GM12878 (cell line): ENCODE data around the gene ADGRG2. TPM values are rescaled to one million over a fixed set of nuclear protein-coding genes. Genes with fewer than 3 reads are reported as not detected.
A peak's percentile ranks its signal among the peaks of the same experiment; 100 is the strongest.

Source experiments
- ATAC-seq: fragments of 200-7000 bp; cut with Tn5 transposase; 3 replicates; pipeline ENCODE4 v1.9.1; 2020; ENCODE audit warnings: mild to moderate bottlenecking, moderate library complexity
- BruUV-seq: library from RNA; stranded (reverse); fragments of 400-500 nt; replicated peaks from 2 replicates; lab custom pipeline; 2021; lab: Mats Ljungman, UMichigan
- CTCF ChIA-PET: fragments of 300-600 bp; sonication (Branson Sonifier 250); formaldehyde crosslinking; extraction: SDS; loops from one replicate; lab custom pipeline; 2021; ENCODE audit warnings: inconsistent platforms; lab: Yijun Ruan, JAX
- POLR2A ChIA-PET: fragments of 350-600 bp; formaldehyde crosslinking; extraction: SDS; loops from one replicate; lab custom pipeline; 2021; ENCODE audit warnings: inconsistent platforms; lab: Charles Lee
- RAD21 ChIA-PET: fragments of 300-600 bp; sonication (Branson Sonifier 250); formaldehyde crosslinking; loops from one replicate; lab custom pipeline; 2023; ENCODE audit warnings: antibody characterized with exemption; ENCODE audit not compliant: unreplicated experiment; lab: Charles Lee
- SMC1A ChIA-PET: fragments of 300-600 bp; sonication (Branson Sonifier 250); formaldehyde crosslinking; loops from one replicate; lab custom pipeline; 2023; ENCODE audit not compliant: unreplicated experiment, uncharacterized antibody; lab: Charles Lee
- DNase-seq: peaks from one replicate; pipeline ENCODE4 v3.0.0-alpha.2; 2011; ENCODE audit warnings: low read depth, low spot score
- FAIRE-seq: peaks from 3 replicates; lab custom pipeline; 2011; peaks lifted over from hg19 to GRCh38; lab: Jason Lieb, UNC
- H2AFZ ChIP-seq: 2 replicates; pipeline ENCODE4 v1.6.0; 2011; ENCODE audit warnings: low read depth, low read length, control low read depth; ENCODE audit not compliant: control insufficient read depth
- H3K27ac ChIP-seq: 2 replicates; pipeline ENCODE4 v1.5.1; 2011; ENCODE audit warnings: control low read depth; ENCODE audit not compliant: control insufficient read depth, insufficient read depth
- H3K27me3 ChIP-seq, 2 experiments: replicated peaks in 1 of 2; 2 replicates each; pipeline versions ENCODE4 v1.6.0 to v1.6.1; 2011; ENCODE audit warnings: low read length in 1 of 2; ENCODE audit not compliant: control insufficient read depth in 2 of 2, insufficient read depth in 2 of 2
- H3K36me3 ChIP-seq, 2 experiments: 2 replicates each; pipeline ENCODE4 v1.5.1; 2011; ENCODE audit warnings: low read length in 1 of 2; ENCODE audit not compliant: control insufficient read depth in 2 of 2, insufficient read depth in 2 of 2
- H3K4me1 ChIP-seq: 2 replicates; pipeline ENCODE4 v1.6.1; 2011; ENCODE audit warnings: mild to moderate bottlenecking, low read length, moderate library complexity, mixed read lengths; ENCODE audit not compliant: control insufficient read depth, insufficient read depth
- H3K4me2 ChIP-seq: 2 replicates; pipeline ENCODE4 v1.6.0; 2011; ENCODE audit warnings: control low read depth; ENCODE audit not compliant: control insufficient read depth, insufficient read depth
- H3K4me3 ChIP-seq: fragments of 200-600 bp; sonication (generic); 2 replicates; pipeline ENCODE4 v1.5.1; 2016
- H3K79me2 ChIP-seq: 2 replicates; pipeline ENCODE4 v1.6.0; 2011; ENCODE audit warnings: low read length; ENCODE audit not compliant: control insufficient read depth, insufficient read depth
- H3K9ac ChIP-seq: 2 replicates; pipeline ENCODE4 v1.8.0; 2011; ENCODE audit warnings: low read length, control low read depth, mixed read lengths; ENCODE audit not compliant: control insufficient read depth, insufficient read depth
- H3K9me3 ChIP-seq: replicated peaks from 3 replicates; pipeline ENCODE4 v1.5.1; 2011; ENCODE audit warnings: mild to moderate bottlenecking, low read length; ENCODE audit not compliant: control insufficient read depth, insufficient read depth
- H4K20me1 ChIP-seq: 2 replicates; pipeline ENCODE4 v1.6.0; 2011; ENCODE audit not compliant: control insufficient read depth, insufficient read depth
- BCL3 ChIP-seq: IDR thresholded peaks from 2 replicates; pipeline ENCODE4 v1.6.1; 2011; ENCODE audit warnings: borderline replicate concordance, low read depth, mild to moderate bottlenecking, moderate library complexity, low read length; ENCODE audit not compliant: insufficient read depth, poor library complexity, severe bottlenecking
- CEBPB ChIP-seq, 2 experiments: fragments of 150-350 bp in 1 of 2; IDR thresholded peaks; 2 replicates each; pipeline ENCODE4 v1.6.1; 2012 to 2014; ENCODE audit warnings: low read depth in 2 of 2, low read length in 2 of 2, borderline replicate concordance in 1 of 2, inconsistent platforms in 1 of 2
- EED ChIP-seq: sonication (generic); IDR thresholded peaks from 2 replicates; pipeline ENCODE4 v1.6.1; 2016; ENCODE audit warnings: antibody characterized with exemption, low read depth
- NFYA ChIP-seq: IDR thresholded peaks from 2 replicates; pipeline ENCODE4 v1.6.1; 2011; ENCODE audit warnings: low read depth, mild to moderate bottlenecking, low read length, improper control_type of control experiment, borderline replicate concordance
- PBX3 ChIP-seq: IDR thresholded peaks from 2 replicates; pipeline ENCODE4 v1.6.1; 2011; ENCODE audit warnings: mild to moderate bottlenecking, low read depth, low read length, moderate library complexity; ENCODE audit not compliant: insufficient replicate concordance
- SPI1 ChIP-seq: IDR thresholded peaks from 2 replicates; pipeline ENCODE4 v1.6.1; 2011; ENCODE audit warnings: low read depth, mild to moderate bottlenecking, low read length, moderate library complexity, borderline replicate concordance; ENCODE audit not compliant: insufficient read depth
- WGBS: methylation state at CpG from one replicate; pipeline ENCODE4 v1.1.6; 2016; ENCODE audit warnings: low lambda C conversion rate; ENCODE audit not compliant: insufficient replicate concordance, insufficient coverage; ENCODE audit errors: missing lambda C conversion rate; 5-methylcytosine and 5-hydroxymethylcytosine counted together
- in situ Hi-C: fragments of 300-500 bp; cut with MboI; formaldehyde crosslinking; loops from 9 replicates; pipeline ENCODE4 v1.14.3; 2018; ENCODE audit warnings: mixed read lengths
- intact Hi-C: fragments of 100-400 bp; cut with micrococcal nuclease; formaldehyde crosslinking; loops from one replicate; pipeline ENCODE4 v1.14.2; 2022; ENCODE audit not compliant: unreplicated experiment
- polyA plus RNA-seq, 11 experiments: library from polyadenylated mRNA; depleted of rRNA in 4 of 11; unstranded in 6 of 11; stranded (reverse) in 5 of 11; fragments of >200 nt; fragmentation: Nextera tagmentation in 4 of 11; fragmentation: Illumina TruSeq in 1 of 11; extraction: Ambion mirVana in 4 of 11; extraction: Trizol in 1 of 11; gene quantifications; 1 replicate in 1 of 11; 2 replicates in 10 of 11; pipeline versions ENCODE4 v1.2.1 to v1.2.3, GENCODE V29; 2011 to 2016; ENCODE audit warnings: inconsistent platforms in 2 of 11, missing spikeins in 2 of 11, low read depth in 1 of 11
- total RNA-seq, 4 experiments: library from RNA; depleted of rRNA in 3 of 4; stranded (reverse); fragments of >200 nt in 3 of 4; fragmentation: Illumina TruSeq in 1 of 4; extraction: Trizol in 1 of 4; gene quantifications; 2 replicates each; pipeline versions ENCODE4 v1.2.1 to v1.2.3, GENCODE V29; 2013 to 2021

The ADGRG2 gene
- total and polyA plus RNA-seq, 10 of the 15 experiments (the other 5 are each of a cell fraction or from before 2014, with no cell fraction given), result 0.02 to 0.29 (median 0.05) TPM; not detected in 5

GRCh38 chrX:19049110-19049509 lies 73.2 kb downstream of the ADGRG2 start (continued):
- TF ChIP-seq BCL3 (no peak), CEBPB (IDR thresholded peaks at IDR 0.05; ENCODE audit: borderline replicate concordance in 1 of 2, low read depth in 2 of 2, low read length in 2 of 2) (no peak), NFYA (no peak), EED (no peak)

GRCh38 chrX:19046343-19047215 lies 75.7 kb downstream of the ADGRG2 start:
- ChIA-PET RAD21 (interaction anchor here (0.5 to 0.6 kb wide), 2 partner anchors 130 to 430 kb away, joined by 3 to 4 read pairs; no protein-coding TSS in a partner anchor), POLR2A (no interaction called here)
- Histone ChIP-seq H4K20me1 (no peaks in the 10 kb centered on the region), H3K9ac (no peak overlapping the region), H3K36me3 (no peaks in the 10 kb centered on the region), H3K27ac (no peak overlapping the region)
- peak; percentile 52 for ATAC-seq
- no TSS peak for BruUV-seq
- TF ChIP-seq SPI1 (peak; percentile 15; the same call in 1 of the 2 replicates), PBX3 (no peak)
- TF ChIP-seq, all 136 proteins: peak for 1
- FAIRE-seq (no peak), DNase-seq (no peak)
- H2AFZ ChIP-seq, result no peak overlapping the region
- in situ Hi-C loops, result no loop called here
- H3K4me2 ChIP-seq, result no peak overlapping the region
- H3K4me1 ChIP-seq, result no peaks in the 10 kb centered on the region
- ChIA-PET SMC1A (no interaction called here), CTCF (no interaction called here)
- WGBS, result 10% methylated on average over 8 of the region's 8 CpGs
- no peaks in the 10 kb centered on the region for H3K79me2 ChIP-seq
- no peaks in the 10 kb centered on the region; the same call in 2 of the 3 replicates for H3K9me3 ChIP-seq
- intact Hi-C loops, result no loop called here
- no peak overlapping the region for H3K4me3 ChIP-seq
- no peaks in the 10 kb centered on the region for H3K27me3 ChIP-seq
